Frontal cortex (tissue), 4 donors: ENCODE measurements around the gene MTG1. TPM values are rescaled to one million over a fixed set of nuclear protein-coding genes. Genes with fewer than 3 reads are reported as not detected.
"Not testable (repeated sequence)": the region's sequence is repeated elsewhere in the genome, so short reads cannot be mapped to it uniquely, and the experiment has no call there.

ENCODE experiments used
- DNase-seq, 2 donors: peaks; one replicate each; pipeline ENCODE4 v3.0.0; 2012; ENCODE audit warnings: low spot score in 2 of 2
- FAIRE-seq: peaks from 2 replicates; lab custom pipeline; 2012; peaks lifted over from hg19 to GRCh38; lab: Jason Lieb, UNC
- small RNA-seq: library from RNA; depleted of rRNA; stranded (forward); fragments of <200 nt; gene quantifications from one replicate; pipeline ENCODE3, GENCODE V24; 2014
- total RNA-seq: library from RNA; depleted of rRNA; stranded (reverse); fragments of >200 nt; gene quantifications from one replicate; pipeline ENCODE4 v1.2.3, GENCODE V29; 2014
- donor health status: control.
- donor health status: control.
- donor health status: control.

MTG1 gene
- total RNA-seq, 1 donor from 2014 or later, result 21.2 TPM

DNA sequence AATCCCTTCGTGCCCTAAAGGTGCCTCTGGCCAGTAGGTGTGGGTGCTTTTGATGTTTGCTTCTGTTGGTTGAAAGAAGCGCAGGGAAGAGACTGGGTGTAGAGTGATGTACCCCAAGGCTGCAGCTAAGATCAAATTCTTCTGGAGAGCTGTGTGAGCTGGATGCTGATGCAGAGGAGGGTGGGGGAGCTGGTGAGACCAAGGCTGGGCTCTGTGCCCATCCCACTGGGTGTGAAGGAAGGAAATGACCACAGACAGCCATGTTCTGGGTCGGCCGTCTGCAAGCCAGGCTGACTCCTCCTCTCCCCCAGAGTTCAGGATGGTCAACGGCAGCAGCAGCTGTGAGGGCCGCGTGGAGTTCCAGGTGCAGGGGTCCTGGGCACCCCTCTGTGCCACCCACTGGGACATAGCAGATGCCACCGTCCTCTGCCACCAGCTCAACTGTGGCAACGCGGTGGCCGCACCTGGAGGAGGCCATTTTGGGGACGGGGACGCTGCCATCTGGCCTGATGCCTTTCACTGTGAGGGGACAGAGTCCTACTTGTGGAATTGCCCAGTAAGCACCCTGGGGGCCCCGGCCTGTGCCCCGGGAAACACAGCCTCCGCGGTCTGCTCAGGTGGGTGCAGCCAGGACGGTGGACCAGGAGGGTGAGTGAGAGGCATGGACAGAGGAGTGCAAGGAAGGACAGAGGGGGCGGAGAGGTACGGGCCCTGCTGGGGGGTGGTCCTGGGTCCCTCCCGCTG lies 64.9 kb downstream of the MTG1 start:
- no peak for FAIRE-seq
- DNase-seq, result no peak

DNA sequence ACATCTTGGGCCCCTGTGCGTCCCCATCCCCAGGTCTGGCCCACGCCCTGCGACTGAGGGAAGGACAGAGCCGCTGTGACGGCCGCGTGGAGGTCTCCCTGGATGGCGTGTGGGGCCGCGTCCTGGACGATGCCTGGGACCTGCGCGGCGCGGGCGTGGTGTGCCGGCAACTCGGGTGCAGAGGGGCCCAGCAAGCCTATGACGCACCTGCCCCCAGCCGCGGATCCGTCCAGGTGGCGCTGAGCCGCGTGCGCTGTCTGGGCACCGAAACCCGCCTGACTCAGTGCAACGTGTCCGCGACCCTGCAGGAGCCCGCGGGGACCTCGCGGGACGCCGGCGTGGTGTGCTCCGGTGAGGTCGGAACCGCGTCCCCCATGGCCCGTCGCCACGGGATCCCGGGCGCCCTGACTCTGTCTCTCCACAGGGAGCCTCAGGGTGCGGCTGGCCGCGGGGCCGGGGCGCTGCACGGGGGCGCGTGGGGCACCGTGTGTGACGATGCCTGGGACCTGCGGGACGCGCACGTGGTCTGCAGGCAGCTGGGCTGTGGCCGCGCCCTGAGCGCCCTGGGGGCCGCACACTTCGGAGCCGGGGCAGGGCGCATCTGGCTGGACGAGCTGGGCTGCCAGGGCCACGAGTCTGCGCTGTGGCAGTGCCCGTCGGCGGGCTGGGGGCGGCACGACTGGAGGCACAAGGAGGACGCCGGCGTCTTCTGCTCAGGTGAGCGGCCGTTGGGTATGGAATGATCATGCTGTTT lies 65.7 kb downstream of the MTG1 start:
- DNase-seq (no peak), FAIRE-seq (no peak)

DNA sequence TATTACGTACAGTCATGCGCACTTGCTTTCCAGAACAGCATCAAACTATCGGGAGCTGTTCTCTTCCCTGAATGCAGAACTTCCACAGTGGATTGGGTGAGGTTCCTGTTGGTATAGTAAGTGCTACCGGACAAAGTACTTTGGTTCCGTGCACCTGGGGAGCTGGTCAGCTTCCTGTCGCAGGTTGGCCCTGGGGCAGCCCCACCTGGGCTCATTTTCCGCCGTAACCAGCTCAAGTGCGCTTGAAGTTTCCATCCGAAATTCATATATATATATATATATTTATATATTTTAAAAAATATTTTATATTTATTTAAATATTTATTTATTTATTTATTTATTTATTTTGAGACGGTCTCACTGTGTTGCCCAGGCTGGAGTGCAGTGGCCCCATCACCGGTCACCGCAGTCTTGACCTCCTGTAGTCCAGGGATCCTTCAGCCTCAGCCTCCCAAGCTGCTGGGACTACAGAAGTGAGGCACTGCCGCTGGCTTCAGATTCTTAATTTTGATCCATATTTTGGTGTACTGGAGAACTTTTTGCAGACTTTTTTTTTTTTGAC lies 66.3 kb downstream of the MTG1 start:
- no peak for FAIRE-seq
- DNase-seq, result no peak

DNA sequence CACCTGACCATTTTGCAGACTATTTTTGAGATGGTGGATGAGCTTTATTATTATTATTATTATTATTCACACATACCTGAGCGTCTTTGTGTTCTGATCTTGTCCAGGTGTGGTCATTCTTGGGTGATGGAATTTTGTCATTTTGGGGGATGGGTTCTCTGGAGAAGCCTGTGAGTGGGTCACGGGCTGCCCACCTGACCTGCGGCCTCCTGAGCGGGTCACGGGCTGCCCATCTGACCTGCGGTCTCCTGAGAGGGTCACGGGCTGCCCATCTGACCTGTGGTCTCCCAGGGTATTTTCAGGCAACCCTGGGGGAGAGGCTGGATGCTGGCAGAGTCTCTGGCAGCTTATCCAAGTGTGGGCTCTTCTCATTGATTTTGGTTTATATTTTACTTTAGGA lies 67.1 kb downstream of the MTG1 start:
- DNase-seq, result no peak
- FAIRE-seq, result no peak

DNA sequence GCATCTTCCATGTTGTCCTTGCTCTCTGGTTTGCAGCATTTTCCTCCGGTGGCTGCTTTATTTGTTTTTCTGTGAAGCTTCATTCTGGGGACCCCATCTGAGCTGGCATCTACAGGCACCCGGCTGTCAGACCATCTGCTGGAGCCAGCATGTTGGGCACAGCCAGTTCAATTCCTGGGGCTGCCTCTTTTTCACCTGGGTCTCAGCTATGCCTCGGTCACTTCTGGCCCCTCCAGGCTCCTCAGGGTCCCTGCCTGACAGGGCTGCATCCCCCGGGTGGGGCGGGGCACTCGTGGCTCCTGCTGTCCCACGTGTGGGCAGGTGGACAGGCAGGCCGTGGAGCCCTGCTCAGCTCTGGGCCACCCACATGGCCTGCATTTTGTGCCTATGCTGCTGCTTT lies 67.9 kb downstream of the MTG1 start:
- no peak for DNase-seq
- FAIRE-seq, result no peak

DNA sequence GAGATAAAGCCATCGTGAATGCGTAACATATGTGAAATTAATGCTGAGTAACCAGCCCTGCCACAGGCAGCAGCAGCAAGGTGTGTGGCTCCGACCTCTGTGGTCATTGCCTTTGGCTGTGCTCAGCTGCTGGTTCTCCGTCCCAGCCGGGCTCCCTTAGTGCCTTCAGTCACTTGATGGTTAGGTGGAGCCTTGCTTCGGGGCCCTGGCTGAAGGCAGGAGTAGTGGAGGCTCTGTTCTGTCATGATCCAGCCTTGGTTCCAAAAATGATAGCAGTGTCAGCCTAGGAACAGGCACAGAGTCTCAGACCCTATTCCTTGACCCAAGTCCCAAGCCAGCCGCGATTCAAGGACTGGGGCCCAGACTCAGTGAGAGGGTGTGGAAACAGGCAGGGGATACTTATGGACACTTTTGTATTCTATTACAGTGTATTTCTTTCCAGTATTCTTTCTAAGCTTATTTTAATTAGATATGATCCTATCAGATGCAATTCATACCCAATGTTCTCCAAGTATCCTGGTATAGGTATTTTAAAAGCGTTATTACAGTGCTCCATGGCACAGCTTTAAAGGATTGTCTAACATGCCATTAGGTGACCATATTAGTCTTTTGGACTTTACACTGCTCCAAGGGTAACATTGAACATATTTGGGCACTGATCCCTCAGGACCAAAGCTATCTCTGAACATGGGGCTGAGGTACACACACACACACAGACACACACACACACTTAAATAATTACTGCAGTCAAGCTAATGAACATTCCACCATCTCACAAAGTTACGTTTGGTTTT lies 68.8 kb downstream of the MTG1 start:
- DNase-seq (no peak), FAIRE-seq (no peak)

DNA sequence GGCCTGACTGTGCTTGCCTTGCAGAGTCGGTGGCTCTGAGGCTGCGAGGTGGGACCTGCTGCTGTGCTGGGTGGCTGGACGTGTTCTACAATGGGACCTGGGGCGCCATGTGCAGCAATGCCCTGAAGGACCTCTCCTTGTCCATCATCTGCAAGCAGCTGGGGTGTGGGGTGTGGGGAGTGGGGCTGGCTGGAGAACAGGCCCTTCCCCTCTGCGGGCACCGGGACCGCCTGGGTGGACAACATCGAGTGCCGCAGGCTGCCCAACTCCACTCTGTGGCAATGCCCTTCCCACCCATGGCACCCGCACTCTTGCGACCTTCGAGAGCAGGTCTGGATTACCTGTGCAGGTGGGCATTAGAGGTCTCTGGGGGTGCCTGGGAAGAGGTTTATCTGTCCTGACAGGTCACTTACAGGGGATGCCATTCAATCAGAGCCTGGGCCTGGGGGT lies 70.7 kb downstream of the MTG1 start:
- no peak for FAIRE-seq

DNA sequence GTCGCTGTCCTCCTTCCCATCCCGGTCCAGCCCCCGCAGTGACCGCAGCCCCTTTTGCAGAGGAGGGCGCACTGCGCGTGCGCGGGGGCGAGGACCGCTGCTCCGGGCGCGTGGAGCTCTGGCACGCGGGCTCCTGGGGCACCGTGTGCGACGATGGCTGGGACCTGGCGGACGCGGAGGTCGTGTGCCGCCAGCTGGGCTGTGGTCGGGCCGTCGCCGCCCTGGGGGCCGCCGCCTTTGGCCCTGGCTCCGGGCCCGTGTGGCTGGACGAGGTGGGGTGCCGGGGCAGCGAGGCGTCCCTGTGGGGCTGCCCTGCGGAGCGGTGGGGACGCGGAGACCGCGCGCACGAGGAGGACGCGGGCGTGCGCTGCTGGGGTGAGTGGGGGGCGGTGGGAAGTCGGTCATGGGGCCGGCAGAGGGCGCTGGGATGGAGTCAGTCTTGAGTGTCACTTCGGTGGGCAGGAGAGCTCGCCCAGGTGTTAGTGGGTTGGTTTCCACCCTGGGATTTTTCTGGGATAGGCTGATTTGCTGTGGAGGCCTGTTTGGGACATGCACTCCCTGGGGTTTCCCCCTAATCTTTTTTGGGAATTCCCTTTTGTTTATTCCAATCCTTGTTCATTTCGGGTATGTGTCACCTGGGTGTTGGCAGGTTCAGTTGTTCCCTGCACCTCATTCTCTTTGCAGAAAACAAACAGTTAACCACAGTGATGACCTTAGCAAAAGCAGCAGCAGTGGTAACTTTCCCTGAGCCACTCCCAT lies 71.4 kb downstream of the MTG1 start:
- DNase-seq (peak in 1 of 2 donors; percentile 7), FAIRE-seq (no peak)

More for the DNA sequence above, 70.7 kb downstream of the MTG1 start:
- no peak for DNase-seq

DNA sequence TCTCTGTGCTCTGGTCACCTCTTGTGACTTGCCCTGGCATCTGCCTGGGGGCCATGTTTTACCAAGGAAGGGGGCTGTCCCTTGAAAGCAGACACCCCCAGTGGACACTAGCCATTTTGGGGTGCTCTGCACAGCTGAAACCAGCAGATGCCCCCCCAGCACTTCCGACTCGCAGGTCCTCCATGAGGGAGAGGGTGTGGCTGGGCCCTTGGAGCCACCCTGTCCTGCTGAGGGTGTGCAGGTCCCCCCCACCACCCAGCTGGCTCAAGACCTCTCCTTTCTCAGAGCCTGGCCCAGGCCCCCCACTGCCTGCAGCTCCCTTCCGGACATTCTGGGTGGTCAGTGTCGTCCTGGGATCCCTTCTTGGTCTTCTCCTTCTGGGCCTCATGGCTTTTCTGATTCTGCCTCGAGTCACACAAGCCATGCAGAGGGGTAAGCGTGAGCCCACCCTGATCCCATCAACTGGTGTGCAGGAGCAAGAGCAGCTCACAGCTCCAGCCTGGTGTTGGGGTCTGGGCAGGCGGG lies 72.1 kb downstream of the MTG1 start:
- DNase-seq (no peak), FAIRE-seq (no peak)

DNA sequence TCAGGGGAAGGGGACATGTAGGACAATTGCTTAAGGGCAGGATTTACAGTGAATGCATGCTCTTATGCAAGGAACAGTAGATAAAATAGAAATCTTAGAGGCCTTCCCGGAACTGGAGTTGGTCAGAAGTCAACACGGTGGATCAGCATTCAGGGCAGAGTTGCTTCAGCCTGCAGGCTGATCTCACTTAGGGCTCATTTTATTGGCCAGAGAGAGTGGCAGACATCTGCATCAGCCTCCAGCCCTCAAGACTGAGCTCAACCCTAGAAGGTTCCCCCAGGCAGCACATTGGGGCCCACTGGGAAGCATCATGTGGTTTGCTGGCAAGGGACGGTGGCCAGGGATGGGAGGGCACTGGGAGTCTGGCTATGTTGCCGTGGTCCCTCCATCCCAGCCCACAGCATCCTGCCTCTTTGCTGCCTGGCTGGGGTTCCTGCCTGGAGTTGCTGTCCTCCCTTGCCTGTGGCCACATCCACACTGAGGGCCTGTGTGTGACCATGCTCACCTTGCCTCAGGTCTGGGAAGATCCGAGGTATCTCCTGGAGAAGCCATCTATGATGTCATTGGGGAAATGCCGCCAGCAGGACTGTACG lies 72.8 kb downstream of the MTG1 start:
- DNase-seq, result no peak
- no peak for FAIRE-seq

DNA sequence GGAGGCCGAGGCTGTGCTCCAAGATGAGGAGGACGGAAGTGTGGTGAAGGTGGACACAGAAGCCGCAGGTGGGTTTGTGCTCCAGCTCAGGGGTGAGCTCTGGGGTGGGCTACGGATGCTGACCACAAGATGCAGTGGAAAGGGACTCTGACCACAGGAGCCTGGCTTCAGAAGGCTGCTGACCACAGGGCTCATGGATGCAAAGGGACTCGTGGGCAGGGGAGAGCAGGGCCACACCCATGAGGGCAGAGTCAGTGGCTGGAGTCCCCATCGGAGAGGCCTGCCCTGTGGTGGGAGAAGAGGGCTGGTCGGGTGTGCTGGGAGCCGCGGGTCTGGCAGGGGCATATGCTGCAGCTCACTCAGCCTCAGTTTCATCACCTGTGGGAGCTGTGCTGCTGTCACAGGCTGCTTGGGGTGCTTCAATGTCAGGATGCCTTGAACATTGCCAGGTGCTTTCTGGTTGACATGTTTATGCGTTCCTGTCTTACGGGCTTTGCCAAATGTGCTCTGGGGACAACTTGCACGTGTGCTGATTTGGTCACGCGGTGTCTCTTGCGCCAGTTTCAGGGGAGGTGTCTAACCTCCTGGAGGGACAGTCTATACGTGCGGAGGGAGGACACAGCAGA lies 73.4 kb downstream of the MTG1 start:
- DNase-seq, result no peak
- FAIRE-seq, result no peak

DNA sequence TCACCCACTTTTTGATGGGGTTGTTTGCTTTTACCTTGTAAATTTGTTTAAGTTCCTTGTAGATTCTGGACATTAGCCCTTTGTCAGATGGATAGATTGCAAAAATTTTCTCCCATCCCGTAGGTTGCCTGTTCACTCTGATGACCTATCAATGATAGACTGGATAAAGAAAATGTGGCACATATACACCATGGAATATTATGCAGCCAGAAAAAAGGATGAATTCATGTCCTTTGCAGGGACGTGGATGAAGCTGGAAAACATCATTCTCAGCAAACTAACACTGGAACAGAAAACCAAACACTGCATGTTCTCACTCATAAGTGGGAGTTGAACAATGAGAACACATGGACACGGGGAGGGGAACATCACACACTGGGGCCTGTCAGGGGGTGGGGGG lies 75.2 kb downstream of the MTG1 start:
- DNase-seq, FAIRE-seq: not testable (repeated sequence)

DNA sequence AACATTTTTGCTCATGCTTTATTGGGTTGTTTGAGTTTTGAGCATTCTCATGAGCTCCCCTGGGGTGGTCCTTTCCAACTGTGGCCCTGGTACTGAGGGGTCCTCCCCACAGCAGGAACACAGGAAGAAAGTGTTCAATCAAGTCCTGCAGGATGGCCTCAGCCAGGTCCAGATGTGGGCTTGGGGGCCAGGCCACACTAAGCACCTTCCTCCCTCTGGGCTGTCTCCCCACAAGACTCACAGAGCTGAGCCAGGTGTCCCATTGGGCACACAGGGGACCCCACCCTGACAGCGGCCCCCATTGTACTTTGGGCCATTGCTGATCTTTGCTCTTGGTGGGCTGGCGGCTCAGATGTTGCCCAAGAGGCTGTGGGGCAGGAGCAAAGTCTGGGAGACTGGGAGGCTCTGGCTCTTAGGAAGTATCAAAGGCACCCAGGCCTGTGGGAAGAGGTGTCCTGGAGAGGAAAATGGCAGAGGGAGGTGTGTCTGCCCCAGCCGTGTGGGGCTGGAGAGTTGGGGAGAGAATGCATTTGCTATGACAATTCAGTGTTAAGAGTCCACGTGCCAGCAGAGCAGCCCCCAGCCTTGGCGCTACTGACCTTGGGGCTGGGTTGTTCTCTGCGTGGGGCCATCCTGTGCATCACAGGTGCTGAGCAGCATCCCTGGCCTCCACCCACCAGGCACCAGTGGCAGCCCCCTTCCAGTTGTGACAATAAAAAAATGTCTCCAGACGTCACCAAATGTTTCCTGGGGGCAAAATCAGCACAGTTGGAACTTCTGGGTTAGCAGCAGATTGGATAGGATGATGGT lies 77.5 kb downstream of the MTG1 start:
- FAIRE-seq, result no peak
- no peak for DNase-seq

Small RNAs within 50 kb of the gene (small RNA-seq; reads per million reads assigned to genes)
- not detected for gene AL360181.4
- not detected for gene BANF1P2
- not detected for gene MIR3944

Other genes starting within 250 kb of the MTG1 start
- gene KNDC1, start 233.9 kb upstream of the MTG1 start, total RNA-seq, result 8.2 TPM
- gene UTF1, start 163.9 kb upstream of the MTG1 start, total RNA-seq, result not detected
- not detected for gene VENTX, start 156.3 kb upstream of the MTG1 start, total RNA-seq
- gene ADAM8, start 117.3 kb upstream of the MTG1 start, total RNA-seq, result 1.2 TPM
- gene TUBGCP2, start 85.3 kb upstream of the MTG1 start, total RNA-seq, result 44.8 TPM
- gene ZNF511, start 85.2 kb upstream of the MTG1 start, total RNA-seq, result 7.3 TPM
- 8.2 TPM for gene CALY, start 57.3 kb upstream of the MTG1 start, total RNA-seq
- gene PRAP1, start 46.8 kb upstream of the MTG1 start, total RNA-seq, result not detected
- gene FUOM, start 36.1 kb upstream of the MTG1 start, total RNA-seq, result 6.9 TPM
- 35.5 TPM for gene ECHS1, start 20.8 kb upstream of the MTG1 start, total RNA-seq
- gene PAOX, start 14.9 kb upstream of the MTG1 start, total RNA-seq, result 7.7 TPM
- gene SPRN, start 30.5 kb downstream of the MTG1 start, total RNA-seq, result 6.1 TPM
- under 0.01 TPM for gene SCART1, start 59.8 kb downstream of the MTG1 start, total RNA-seq
- 14.7 TPM for gene CYP2E1, start 133.2 kb downstream of the MTG1 start, total RNA-seq
- gene SYCE1, start 171.4 kb downstream of the MTG1 start, total RNA-seq, result 1.2 TPM
- gene FRG2B, start 232.6 kb downstream of the MTG1 start, total RNA-seq, result not detected